Spleen (tissue), 11 donors: ENCODE data around the gene NXPH3. TPM values are rescaled to one million over a fixed set of nuclear protein-coding genes. Genes with fewer than 3 reads are reported as not detected.

Experiments used
- DNase-seq: peaks from one replicate; pipeline ENCODE4 v3.0.0-alpha.2; 2020
- H3K27ac ChIP-seq, 8 donors: fragments of 200-600 bp; sonication (generic) in 7 of 8; 1 replicate in 4 of 8; 2 replicates in 4 of 8; pipeline versions ENCODE4 v1.5.0 to v1.8.0; 2016 to 2021; ENCODE audit warnings: inconsistent platforms in 4 of 8, mild to moderate bottlenecking in 4 of 8, moderate library complexity in 1 of 8
- H3K27me3 ChIP-seq, 7 donors: fragments of 200-600 bp; sonication (generic) in 6 of 7; replicated peaks in 1 of 7; 1 replicate in 4 of 7; 2 replicates in 3 of 7; pipeline versions ENCODE4 v1.5.0 to v1.8.0; 2016 to 2021; ENCODE audit warnings: inconsistent platforms in 3 of 7, mild to moderate bottlenecking in 1 of 7
- H3K36me3 ChIP-seq, 6 donors: fragments of 200-600 bp; sonication (generic) in 5 of 6; 1 replicate in 4 of 6; 2 replicates in 2 of 6; pipeline versions ENCODE4 v1.5.0 to v1.8.0; 2016 to 2021; ENCODE audit warnings: inconsistent platforms in 2 of 6
- H3K4me1 ChIP-seq, 6 donors: fragments of 200-600 bp; sonication (generic) in 5 of 6; 1 replicate in 3 of 6; 2 replicates in 3 of 6; pipeline versions ENCODE4 v1.5.0 to v1.8.0; 2016 to 2021; ENCODE audit warnings: inconsistent platforms in 3 of 6
- H3K4me3 ChIP-seq, 8 donors: fragments of 200-600 bp; sonication (generic) in 7 of 8; 1 replicate in 4 of 8; 2 replicates in 4 of 8; pipeline versions ENCODE4 v1.5.0 to v1.8.0; 2016 to 2021; ENCODE audit warnings: inconsistent platforms in 4 of 8, mild to moderate bottlenecking in 4 of 8, moderate library complexity in 2 of 8
- H3K9me3 ChIP-seq, 8 donors: fragments of 200-600 bp; sonication (generic) in 7 of 8; 1 replicate in 4 of 8; 2 replicates in 4 of 8; pipeline versions ENCODE4 v1.5.0 to v1.8.0; 2016 to 2021; ENCODE audit warnings: inconsistent platforms in 4 of 8
- POLR2A ChIP-seq, 3 donors: fragments of 450-650 bp; IDR thresholded peaks; one replicate each; pipeline ENCODE4 v1.5.1; 2017; ENCODE audit warnings: antibody characterized with exemption in 3 of 3, mild to moderate bottlenecking in 1 of 3
- POLR2AphosphoS5 ChIP-seq, 3 donors: sonication (generic); formaldehyde crosslinking; IDR thresholded peaks; one replicate each; pipeline ENCODE4 v1.5.1; 2017; ENCODE audit warnings: antibody characterized with exemption in 3 of 3
- WGBS, 5 donors: extraction: QIAGEN DNeasy Blood & Tissue Kit in 3 of 5; methylation state at CpG; one replicate each; pipeline versions ENCODE4 v1.1.5 to v1.1.7; 2013 to 2018; 5-methylcytosine and 5-hydroxymethylcytosine counted together
- intact Hi-C: fragments of 100-400 bp; cut with DNase I; formaldehyde crosslinking; loops from one replicate; pipeline ENCODE4 v1.15.0; 2023; ENCODE audit warnings: low total_unique reads
- polyA plus RNA-seq, 3 donors: library from polyadenylated mRNA; stranded (reverse); fragments of 200-250 nt; gene quantifications; one replicate each; pipeline ENCODE4 v1.2.1, GENCODE V29; 2013
- total RNA-seq, 7 donors: library from RNA; depleted of rRNA in 3 of 7; stranded (reverse); fragments of >200 nt in 3 of 7; fragmentation: NEBNext Ultra II Directional in 4 of 7; extraction: Animal tissue kit (Norgen Biotek cat#: 25700) in 4 of 7; gene quantifications; one replicate each; pipeline versions ENCODE4 v1.1.0 to v1.2.1, GENCODE V29; 2016 to 2021
- TF ChIP-seq, protein P1 (sequence below), 11 experiments: fragments of 200-600 bp in 7 of 11; fragments of 450-650 bp in 4 of 11; sonication (generic) in 4 of 11; IDR thresholded peaks in 8 of 11; conservative IDR thresholded peaks in 3 of 11; 1 replicate in 7 of 11; 2 replicates in 4 of 11; pipeline versions ENCODE4 v1.4.0 to v1.8.0; 2016 to 2021; ENCODE audit warnings: antibody characterized with exemption in 11 of 11, inconsistent platforms in 4 of 11, mild to moderate bottlenecking in 1 of 11
- donor health status: healthy with polysubstance abuse.
- donor health status: DM: no; HTN: no; CAD: no; lungs with moderate emphysema.
- donor health status: DM: no; HTN: no; CAD: no.
- donor health status: Bipolar disorder and iron deficiency.
- donor health status: healthy.
- donor health status: DM: no; HTN: no; CAD: no.
- donor health status: DM: yes; HTN: yes; CAD: no.

The NXPH3 gene
- total and polyA plus RNA-seq, 10 donors: 0.37 to 3.3 (median 1.4) TPM

DNA sequence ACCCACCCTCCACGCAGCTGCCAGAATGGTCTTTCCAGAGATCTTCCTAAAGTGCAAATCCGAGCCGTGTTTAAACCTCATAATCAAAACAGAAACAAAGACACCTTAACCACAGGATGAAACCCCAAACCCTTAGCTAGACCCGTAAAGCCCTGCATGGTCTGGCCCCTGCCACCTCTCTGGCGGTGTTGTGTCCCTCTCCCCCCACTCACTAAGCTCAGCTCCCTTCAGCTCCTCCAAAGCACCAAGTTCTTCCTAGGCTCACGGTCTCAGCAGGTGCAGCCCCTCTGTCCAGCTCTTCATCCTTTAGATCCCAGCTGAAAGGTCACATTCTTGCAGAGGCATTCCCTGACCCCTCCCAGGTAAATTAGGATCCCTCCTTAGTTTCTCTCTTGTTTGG is 4.4 kb upstream of the NXPH3 start:
- Histone ChIP-seq H3K9me3 (no peaks in the 10 kb centered on the region), H3K4me3 (no peak overlapping the region), H3K27me3 (peaks cover 0 to 76% (median 19%) of the 10 kb centered on the region in 7 donors), H3K36me3 (no peaks in the 10 kb centered on the region), H3K27ac (no peak overlapping the region), H3K4me1 (peaks cover 11 to 57% (median 35%) of the 10 kb centered on the region in 6 donors)
- TF ChIP-seq POLR2A (IDR thresholded peaks at IDR 0.05): no peak
- peak; percentile 59 for DNase-seq
- intact Hi-C loops: loop anchor here (5.0 kb wide), 2 partner anchors 126 to 281 kb away; no protein-coding TSS in a partner anchor
- WGBS, 5 donors: 61 to 70% (median 68%) methylated on average over 6 of the region's 6 CpGs

DNA sequence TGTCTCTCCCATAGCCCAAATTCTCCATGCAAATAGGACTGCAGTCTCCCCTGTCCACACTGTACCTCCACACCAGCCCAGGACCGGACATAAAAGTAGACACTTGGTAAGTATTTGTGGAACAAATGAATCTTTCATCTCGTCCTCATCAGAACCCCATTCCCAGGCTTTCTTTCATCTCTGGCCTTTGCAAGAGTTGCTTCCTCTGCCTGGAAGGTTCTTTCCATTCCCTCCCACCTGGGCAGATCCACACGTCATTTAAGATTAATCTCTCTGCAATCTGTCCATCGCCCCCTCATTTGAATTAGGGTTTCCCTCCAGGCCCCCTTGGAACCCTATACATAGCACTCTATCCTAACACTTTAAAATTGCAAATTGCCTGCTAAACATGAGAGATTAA is 3.9 kb upstream of the NXPH3 start:
- peaks cover 0 to 76% (median 23%) of the 10 kb centered on the region in 7 donors for H3K27me3 ChIP-seq
- DNase-seq: peak; percentile 9
- 62 to 75% (median 64%) methylated on average over 4 of the region's 4 CpGs for WGBS, 5 donors
- H3K4me1 ChIP-seq: peaks cover 13 to 59% (median 40%) of the 10 kb centered on the region in 6 donors
- H3K4me3 ChIP-seq: no peak overlapping the region
- H3K27ac ChIP-seq: no peak overlapping the region
- TF ChIP-seq POLR2A (IDR thresholded peaks at IDR 0.05) (no peak), POLR2AphosphoS5 (IDR thresholded peaks at IDR 0.05) (no peak)
- intact Hi-C loops: loop anchor here (5.0 kb wide), 2 partner anchors 126 to 281 kb away; no protein-coding TSS in a partner anchor
- no peaks in the 10 kb centered on the region for H3K36me3 ChIP-seq
- H3K9me3 ChIP-seq: no peaks in the 10 kb centered on the region

DNA sequence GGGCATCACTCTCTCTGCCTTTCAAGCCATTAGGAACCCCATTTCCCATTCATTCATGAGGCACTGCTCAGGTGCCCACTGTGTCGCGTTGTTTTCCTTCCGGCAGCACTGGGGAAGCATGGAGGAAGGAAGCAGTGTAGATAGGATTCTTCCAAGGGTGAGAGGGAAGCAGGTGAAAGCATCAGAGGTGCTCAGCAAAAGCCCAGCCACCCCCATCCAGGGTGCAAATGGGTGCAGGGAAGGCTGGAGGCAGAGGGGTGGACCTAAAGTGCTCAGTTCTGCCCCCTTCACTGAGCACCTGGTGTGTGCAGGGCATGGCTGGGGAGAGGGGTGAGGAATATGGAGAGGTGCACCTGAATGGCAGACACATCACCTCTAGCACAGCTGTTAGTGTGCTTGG is 3.4 kb upstream of the NXPH3 start:
- peaks cover 0 to 76% (median 28%) of the 10 kb centered on the region in 7 donors for H3K27me3 ChIP-seq
- H3K27ac ChIP-seq: no peak overlapping the region
- DNase-seq: peak; percentile 34
- 45 to 79% (median 75%) methylated on average over 3 of the region's 3 CpGs for WGBS, 5 donors
- H3K4me1 ChIP-seq: peaks cover 13 to 63% (median 44%) of the 10 kb centered on the region in 6 donors
- H3K4me3 ChIP-seq: no peak overlapping the region
- TF ChIP-seq POLR2A (IDR thresholded peaks at IDR 0.05) (no peak), POLR2AphosphoS5 (IDR thresholded peaks at IDR 0.05) (no peak)
- TF ChIP-seq, protein P1, sequence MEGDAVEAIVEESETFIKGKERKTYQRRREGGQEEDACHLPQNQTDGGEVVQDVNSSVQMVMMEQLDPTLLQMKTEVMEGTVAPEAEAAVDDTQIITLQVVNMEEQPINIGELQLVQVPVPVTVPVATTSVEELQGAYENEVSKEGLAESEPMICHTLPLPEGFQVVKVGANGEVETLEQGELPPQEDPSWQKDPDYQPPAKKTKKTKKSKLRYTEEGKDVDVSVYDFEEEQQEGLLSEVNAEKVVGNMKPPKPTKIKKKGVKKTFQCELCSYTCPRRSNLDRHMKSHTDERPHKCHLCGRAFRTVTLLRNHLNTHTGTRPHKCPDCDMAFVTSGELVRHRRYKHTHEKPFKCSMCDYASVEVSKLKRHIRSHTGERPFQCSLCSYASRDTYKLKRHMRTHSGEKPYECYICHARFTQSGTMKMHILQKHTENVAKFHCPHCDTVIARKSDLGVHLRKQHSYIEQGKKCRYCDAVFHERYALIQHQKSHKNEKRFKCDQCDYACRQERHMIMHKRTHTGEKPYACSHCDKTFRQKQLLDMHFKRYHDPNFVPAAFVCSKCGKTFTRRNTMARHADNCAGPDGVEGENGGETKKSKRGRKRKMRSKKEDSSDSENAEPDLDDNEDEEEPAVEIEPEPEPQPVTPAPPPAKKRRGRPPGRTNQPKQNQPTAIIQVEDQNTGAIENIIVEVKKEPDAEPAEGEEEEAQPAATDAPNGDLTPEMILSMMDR (IDR thresholded peaks at IDR 0.05 in 8 of 11, conservative IDR thresholded peaks at IDR 0.05 in 3 of 11): no peak
- intact Hi-C loops: loop anchor here (5.0 kb wide), 2 partner anchors 125 to 280 kb away; no protein-coding TSS in a partner anchor
- no peaks in the 10 kb centered on the region for H3K9me3 ChIP-seq
- H3K36me3 ChIP-seq: no peaks in the 10 kb centered on the region

DNA sequence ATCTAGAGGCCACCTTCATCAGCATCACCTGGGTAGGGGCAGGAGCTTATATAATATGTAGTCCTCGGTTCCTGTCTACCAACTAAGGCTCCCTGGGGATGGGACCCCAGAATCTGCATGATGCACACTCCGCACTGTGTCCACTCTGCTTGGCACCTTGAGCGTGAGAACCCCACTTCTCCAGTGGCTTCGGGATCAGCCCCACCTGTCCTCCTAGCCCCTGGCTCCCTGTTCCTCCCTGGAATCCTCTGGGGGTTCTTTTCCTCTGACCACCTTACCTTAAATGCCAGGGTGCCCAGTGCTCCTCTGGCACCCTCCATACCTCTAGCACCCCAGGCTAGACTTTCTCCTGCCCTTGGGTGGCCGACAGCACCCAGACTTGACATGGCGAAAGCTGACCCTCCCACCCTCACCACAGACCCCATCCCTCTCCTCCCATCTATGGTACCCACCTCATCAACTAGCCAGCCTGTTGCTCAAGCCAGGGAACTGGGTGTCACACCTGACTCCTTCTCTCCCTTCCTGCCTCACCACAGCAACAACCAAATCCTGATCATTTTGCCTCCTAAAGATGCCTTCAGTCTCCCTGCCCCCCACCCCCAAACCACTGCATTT is 2.8 kb upstream of the NXPH3 start:
- Histone ChIP-seq H3K36me3 (no peaks in the 10 kb centered on the region), H3K9me3 (no peaks in the 10 kb centered on the region), H3K27me3 (peaks cover 0 to 76% (median 29%) of the 10 kb centered on the region in 7 donors), H3K4me1 (peaks cover 13 to 57% (median 42%) of the 10 kb centered on the region in 6 donors), H3K27ac (peak overlapping the region in 2 of 8 donors; percentile 49 to 59), H3K4me3 (no peak overlapping the region)
- DNase-seq: peak; percentile 55
- WGBS, 5 donors: 81 to 93% (median 85%) methylated on average over 6 of the region's 6 CpGs
- intact Hi-C loops: loop anchor here (5.0 kb wide), 2 partner anchors 124 to 279 kb away; no protein-coding TSS in a partner anchor
- no peak for TF ChIP-seq POLR2AphosphoS5 (IDR thresholded peaks at IDR 0.05)
- TF ChIP-seq POLR2A (IDR thresholded peaks at IDR 0.05): no peak
- TF ChIP-seq, protein P1 (IDR thresholded peaks at IDR 0.05 in 8 of 11, conservative IDR thresholded peaks at IDR 0.05 in 3 of 11): no peak
